22Rv1 (cell line): ENCODE results near the gene ANKUB1.

Experiments
- ZFX ChIP-seq: fragments of 450-650 bp; IDR thresholded peaks from 2 replicates; pipeline ENCODE4 v1.6.1; 2017; ENCODE audit warnings: antibody characterized with exemption, borderline replicate concordance
- TF ChIP-seq, protein P1 (sequence below): fragments of 450-650 bp; IDR thresholded peaks from 2 replicates; pipeline ENCODE4 v1.5.1; 2017; ENCODE audit warnings: mild to moderate bottlenecking

DNA sequence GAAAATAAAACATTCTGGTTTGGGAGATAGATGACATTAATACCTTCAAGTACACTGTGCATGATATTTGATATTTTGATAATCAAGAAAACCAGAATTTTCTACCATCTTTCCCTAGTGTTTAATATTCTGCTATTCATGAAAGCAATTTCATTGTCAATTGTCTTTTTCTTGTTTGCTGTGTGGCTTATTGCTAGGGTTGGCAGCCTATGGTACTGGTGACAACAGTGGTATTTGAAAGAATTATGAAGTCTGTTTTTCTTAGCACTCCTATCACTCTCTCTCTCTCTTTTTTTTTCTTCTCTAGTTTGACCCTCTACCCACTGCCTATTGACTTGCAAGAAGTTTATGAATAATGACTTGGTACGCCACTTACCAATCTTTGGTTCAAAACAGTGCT lies 36.0 kb upstream of the ANKUB1 start:
- TF ChIP-seq, protein P1, sequence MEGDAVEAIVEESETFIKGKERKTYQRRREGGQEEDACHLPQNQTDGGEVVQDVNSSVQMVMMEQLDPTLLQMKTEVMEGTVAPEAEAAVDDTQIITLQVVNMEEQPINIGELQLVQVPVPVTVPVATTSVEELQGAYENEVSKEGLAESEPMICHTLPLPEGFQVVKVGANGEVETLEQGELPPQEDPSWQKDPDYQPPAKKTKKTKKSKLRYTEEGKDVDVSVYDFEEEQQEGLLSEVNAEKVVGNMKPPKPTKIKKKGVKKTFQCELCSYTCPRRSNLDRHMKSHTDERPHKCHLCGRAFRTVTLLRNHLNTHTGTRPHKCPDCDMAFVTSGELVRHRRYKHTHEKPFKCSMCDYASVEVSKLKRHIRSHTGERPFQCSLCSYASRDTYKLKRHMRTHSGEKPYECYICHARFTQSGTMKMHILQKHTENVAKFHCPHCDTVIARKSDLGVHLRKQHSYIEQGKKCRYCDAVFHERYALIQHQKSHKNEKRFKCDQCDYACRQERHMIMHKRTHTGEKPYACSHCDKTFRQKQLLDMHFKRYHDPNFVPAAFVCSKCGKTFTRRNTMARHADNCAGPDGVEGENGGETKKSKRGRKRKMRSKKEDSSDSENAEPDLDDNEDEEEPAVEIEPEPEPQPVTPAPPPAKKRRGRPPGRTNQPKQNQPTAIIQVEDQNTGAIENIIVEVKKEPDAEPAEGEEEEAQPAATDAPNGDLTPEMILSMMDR, result no peak
- no peak for TF ChIP-seq ZFX
